ENCODE results near the gene HEXB. TPM values are rescaled to one million over a fixed set of nuclear protein-coding genes. Genes with fewer than 3 reads are reported as not detected.

The HEXB gene
- total and polyA plus RNA-seq, 2 of the 13 experiments (the other 11 are each of a cell fraction or from before 2014, with no cell fraction given), result 100 to 104 TPM

- 0 out of 2 replicates have a peak, but pooled peaks have one; percentile 67 for TF ChIP-seq ZNF839 (CRISPR knock-in tag; IDR thresholded peaks at IDR 0.05; ENCODE audit: borderline replicate concordance)
- TF ChIP-seq CBX1 (IDR thresholded peaks at IDR 0.05; ENCODE audit: low read depth), result no peak
- TF ChIP-seq, protein P1, sequence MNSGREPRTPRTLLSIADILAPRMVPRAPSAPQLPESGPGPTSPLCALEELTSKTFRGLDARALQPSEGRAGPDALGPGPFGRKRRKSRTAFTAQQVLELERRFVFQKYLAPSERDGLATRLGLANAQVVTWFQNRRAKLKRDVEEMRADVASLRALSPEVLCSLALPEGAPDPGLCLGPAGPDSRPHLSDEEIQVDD (CRISPR knock-in tag; IDR thresholded peaks at IDR 0.05; ENCODE audit: borderline replicate concordance), result peak; percentile 59; the same call in 1 of the 2 replicates
- TF ChIP-seq, protein P2, sequence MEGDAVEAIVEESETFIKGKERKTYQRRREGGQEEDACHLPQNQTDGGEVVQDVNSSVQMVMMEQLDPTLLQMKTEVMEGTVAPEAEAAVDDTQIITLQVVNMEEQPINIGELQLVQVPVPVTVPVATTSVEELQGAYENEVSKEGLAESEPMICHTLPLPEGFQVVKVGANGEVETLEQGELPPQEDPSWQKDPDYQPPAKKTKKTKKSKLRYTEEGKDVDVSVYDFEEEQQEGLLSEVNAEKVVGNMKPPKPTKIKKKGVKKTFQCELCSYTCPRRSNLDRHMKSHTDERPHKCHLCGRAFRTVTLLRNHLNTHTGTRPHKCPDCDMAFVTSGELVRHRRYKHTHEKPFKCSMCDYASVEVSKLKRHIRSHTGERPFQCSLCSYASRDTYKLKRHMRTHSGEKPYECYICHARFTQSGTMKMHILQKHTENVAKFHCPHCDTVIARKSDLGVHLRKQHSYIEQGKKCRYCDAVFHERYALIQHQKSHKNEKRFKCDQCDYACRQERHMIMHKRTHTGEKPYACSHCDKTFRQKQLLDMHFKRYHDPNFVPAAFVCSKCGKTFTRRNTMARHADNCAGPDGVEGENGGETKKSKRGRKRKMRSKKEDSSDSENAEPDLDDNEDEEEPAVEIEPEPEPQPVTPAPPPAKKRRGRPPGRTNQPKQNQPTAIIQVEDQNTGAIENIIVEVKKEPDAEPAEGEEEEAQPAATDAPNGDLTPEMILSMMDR (CRISPR knock-in tag; IDR thresholded peaks at IDR 0.05), result 0 out of 2 replicates have a peak, but pooled peaks have one; percentile 12
- TF ChIP-seq ZNF678 (CRISPR knock-in tag; IDR thresholded peaks at IDR 0.05), result no peak
- TF ChIP-seq ZNF816 (CRISPR knock-in tag; IDR thresholded peaks at IDR 0.05; ENCODE audit: borderline replicate concordance), result peak; percentile 78; the same call in 1 of the 2 replicates
- no peak for TF ChIP-seq HIC2 (CRISPR knock-in tag; IDR thresholded peaks at IDR 0.05; ENCODE audit: low read depth)
- TF ChIP-seq ZNF205 (CRISPR knock-in tag; IDR thresholded peaks at IDR 0.05), result peak; percentile 60
- TF ChIP-seq ZMYM3 (CRISPR knock-in tag; IDR thresholded peaks at IDR 0.05), result peak; percentile 56; the same call in 1 of the 2 replicates
- TF ChIP-seq ZBTB43 (CRISPR knock-in tag; conservative IDR thresholded peaks at IDR 0.05), result no peak
- no peak for TF ChIP-seq RNF219 (CRISPR knock-in tag; IDR thresholded peaks at IDR 0.05)
- TF ChIP-seq AHR (CRISPR knock-in tag; IDR thresholded peaks at IDR 0.05), result no peak
- TF ChIP-seq, protein P3, sequence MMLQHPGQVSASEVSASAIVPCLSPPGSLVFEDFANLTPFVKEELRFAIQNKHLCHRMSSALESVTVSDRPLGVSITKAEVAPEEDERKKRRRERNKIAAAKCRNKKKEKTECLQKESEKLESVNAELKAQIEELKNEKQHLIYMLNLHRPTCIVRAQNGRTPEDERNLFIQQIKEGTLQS (CRISPR knock-in tag; IDR thresholded peaks at IDR 0.05), result peak; percentile 96
- peak; percentile 89; the same call in 1 of the 2 replicates for TF ChIP-seq ZNF430 (CRISPR knock-in tag; IDR thresholded peaks at IDR 0.05)
- no peak for TF ChIP-seq RFXANK (CRISPR knock-in tag; IDR thresholded peaks at IDR 0.05)
- TF ChIP-seq FOSL1 (CRISPR knock-in tag; IDR thresholded peaks at IDR 0.05; ENCODE audit: borderline replicate concordance), result peak; percentile 93
- TF ChIP-seq, protein P4, sequence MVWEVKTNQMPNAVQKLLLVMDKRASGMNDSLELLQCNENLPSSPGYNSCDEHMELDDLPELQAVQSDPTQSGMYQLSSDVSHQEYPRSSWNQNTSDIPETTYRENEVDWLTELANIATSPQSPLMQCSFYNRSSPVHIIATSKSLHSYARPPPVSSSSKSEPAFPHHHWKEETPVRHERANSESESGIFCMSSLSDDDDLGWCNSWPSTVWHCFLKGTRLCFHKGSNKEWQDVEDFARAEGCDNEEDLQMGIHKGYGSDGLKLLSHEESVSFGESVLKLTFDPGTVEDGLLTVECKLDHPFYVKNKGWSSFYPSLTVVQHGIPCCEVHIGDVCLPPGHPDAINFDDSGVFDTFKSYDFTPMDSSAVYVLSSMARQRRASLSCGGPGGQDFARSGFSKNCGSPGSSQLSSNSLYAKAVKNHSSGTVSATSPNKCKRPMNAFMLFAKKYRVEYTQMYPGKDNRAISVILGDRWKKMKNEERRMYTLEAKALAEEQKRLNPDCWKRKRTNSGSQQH (CRISPR knock-in tag; IDR thresholded peaks at IDR 0.05; ENCODE audit: low read depth), result no peak; the same call in 1 of the 2 replicates
- TF ChIP-seq GPN1 (CRISPR knock-in tag; IDR thresholded peaks at IDR 0.05; ENCODE audit: borderline replicate concordance), result no peak
- TF ChIP-seq ZNF713 (CRISPR knock-in tag; IDR thresholded peaks at IDR 0.05), result no peak
Observed at GRCh38 chr5:74684900-74685851, at the start of gene HEXB (continued).

Measured in HepG2 (cell line).